Thyroid gland (tissue), 4 donors: ENCODE measurements around the gene IRF2.

Experiments used
- POLR2A ChIP-seq, 2 donors: fragments of 450-650 bp; IDR thresholded peaks; one replicate each; pipeline ENCODE4 v1.6.1; 2017; ENCODE audit warnings: antibody characterized with exemption in 2 of 2, mild to moderate bottlenecking in 2 of 2, moderate library complexity in 1 of 2
- TF ChIP-seq, protein P1 (sequence below), 6 experiments: fragments of 200-600 bp in 3 of 6; fragments of 450-650 bp in 3 of 6; sonication (generic) in 3 of 6; IDR thresholded peaks; one replicate each; pipeline ENCODE4 v1.5.1; 2016 to 2019; ENCODE audit warnings: antibody characterized with exemption in 6 of 6, mild to moderate bottlenecking in 2 of 6, inconsistent platforms in 1 of 6, moderate library complexity in 1 of 6

- TF ChIP-seq, protein P1, sequence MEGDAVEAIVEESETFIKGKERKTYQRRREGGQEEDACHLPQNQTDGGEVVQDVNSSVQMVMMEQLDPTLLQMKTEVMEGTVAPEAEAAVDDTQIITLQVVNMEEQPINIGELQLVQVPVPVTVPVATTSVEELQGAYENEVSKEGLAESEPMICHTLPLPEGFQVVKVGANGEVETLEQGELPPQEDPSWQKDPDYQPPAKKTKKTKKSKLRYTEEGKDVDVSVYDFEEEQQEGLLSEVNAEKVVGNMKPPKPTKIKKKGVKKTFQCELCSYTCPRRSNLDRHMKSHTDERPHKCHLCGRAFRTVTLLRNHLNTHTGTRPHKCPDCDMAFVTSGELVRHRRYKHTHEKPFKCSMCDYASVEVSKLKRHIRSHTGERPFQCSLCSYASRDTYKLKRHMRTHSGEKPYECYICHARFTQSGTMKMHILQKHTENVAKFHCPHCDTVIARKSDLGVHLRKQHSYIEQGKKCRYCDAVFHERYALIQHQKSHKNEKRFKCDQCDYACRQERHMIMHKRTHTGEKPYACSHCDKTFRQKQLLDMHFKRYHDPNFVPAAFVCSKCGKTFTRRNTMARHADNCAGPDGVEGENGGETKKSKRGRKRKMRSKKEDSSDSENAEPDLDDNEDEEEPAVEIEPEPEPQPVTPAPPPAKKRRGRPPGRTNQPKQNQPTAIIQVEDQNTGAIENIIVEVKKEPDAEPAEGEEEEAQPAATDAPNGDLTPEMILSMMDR (IDR thresholded peaks at IDR 0.05) = no peak
- TF ChIP-seq POLR2A (IDR thresholded peaks at IDR 0.05) = no peak
These were observed 47.3 kb downstream of the IRF2 start for GRCh38 chr4:184427093-184427492.
